ENCODE results near the gene SEC24D. TPM values are rescaled to one million over a fixed set of nuclear protein-coding genes. Genes with fewer than 3 reads are reported as not detected.
A peak's percentile ranks its signal among the peaks of the same experiment; 100 is the strongest.

SEC24D gene
- total RNA-seq, 4 donors from 2014 or later = 9.7 to 37.9 (median 17.0) TPM

DNA sequence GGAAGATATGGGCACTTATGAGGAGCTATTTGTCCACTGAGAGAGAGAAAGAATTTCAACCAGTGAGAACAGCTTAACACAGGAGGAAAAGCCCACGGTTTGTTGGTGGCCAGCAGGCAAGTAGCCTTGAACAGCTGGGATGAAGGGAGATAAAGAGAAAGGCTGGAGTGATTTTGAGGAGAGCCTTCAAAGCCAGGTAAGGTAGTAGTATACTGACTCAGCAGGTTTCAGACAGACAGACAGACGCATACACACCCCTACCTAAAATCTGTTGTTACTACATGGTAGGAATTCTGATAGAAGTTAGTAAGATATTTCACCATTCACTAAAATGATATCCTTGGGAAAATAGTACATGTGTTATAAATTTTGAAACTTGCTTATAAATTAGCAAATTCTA lies 60.5 kb downstream of the SEC24D start:
- Histone ChIP-seq H3K27ac (peak overlapping the region in 1 of 4 donors; percentile 11), H3K27me3 (no peaks in the 10 kb centered on the region), H3K9me3 (no peaks in the 10 kb centered on the region), H3K4me1 (peaks cover 0 to 29% (median 9%) of the 10 kb centered on the region in 4 donors), H3K36me3 (no peaks in the 10 kb centered on the region), H3K4me3 (no peak overlapping the region)
- TF ChIP-seq, protein P1, sequence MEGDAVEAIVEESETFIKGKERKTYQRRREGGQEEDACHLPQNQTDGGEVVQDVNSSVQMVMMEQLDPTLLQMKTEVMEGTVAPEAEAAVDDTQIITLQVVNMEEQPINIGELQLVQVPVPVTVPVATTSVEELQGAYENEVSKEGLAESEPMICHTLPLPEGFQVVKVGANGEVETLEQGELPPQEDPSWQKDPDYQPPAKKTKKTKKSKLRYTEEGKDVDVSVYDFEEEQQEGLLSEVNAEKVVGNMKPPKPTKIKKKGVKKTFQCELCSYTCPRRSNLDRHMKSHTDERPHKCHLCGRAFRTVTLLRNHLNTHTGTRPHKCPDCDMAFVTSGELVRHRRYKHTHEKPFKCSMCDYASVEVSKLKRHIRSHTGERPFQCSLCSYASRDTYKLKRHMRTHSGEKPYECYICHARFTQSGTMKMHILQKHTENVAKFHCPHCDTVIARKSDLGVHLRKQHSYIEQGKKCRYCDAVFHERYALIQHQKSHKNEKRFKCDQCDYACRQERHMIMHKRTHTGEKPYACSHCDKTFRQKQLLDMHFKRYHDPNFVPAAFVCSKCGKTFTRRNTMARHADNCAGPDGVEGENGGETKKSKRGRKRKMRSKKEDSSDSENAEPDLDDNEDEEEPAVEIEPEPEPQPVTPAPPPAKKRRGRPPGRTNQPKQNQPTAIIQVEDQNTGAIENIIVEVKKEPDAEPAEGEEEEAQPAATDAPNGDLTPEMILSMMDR (IDR thresholded peaks at IDR 0.05) = no peak
- no peak for TF ChIP-seq POLR2AphosphoS5 (IDR thresholded peaks at IDR 0.05)
- no peak for TF ChIP-seq POLR2A (IDR thresholded peaks at IDR 0.05)
- TF ChIP-seq EP300 (IDR thresholded peaks at IDR 0.05; ENCODE audit: low read depth) = no peak
- DNase-seq = no peak
- WGBS, 2 donors (ENCODE audit: low coverage in 1 of 2) = 85% methylated on average over 2 of the region's 2 CpGs; no CpG with 5 or more reads in 1 of the 2 donors
- intact Hi-C loops (cut with DNase I; ENCODE audit: low total_unique reads) = no loop called here
- in situ Hi-C loops (cut with MboI; ENCODE audit: low pct_ligation_motif_present in 1 of 4, low pct_unique_long_range_greater_than_20kb in 1 of 4, low sequenced_read_pairs in 3 of 4) = loop anchor here in 1 of 4 donors (10.0 kb wide), 1 partner anchor 119 kb away; no protein-coding TSS in a partner anchor

DNA sequence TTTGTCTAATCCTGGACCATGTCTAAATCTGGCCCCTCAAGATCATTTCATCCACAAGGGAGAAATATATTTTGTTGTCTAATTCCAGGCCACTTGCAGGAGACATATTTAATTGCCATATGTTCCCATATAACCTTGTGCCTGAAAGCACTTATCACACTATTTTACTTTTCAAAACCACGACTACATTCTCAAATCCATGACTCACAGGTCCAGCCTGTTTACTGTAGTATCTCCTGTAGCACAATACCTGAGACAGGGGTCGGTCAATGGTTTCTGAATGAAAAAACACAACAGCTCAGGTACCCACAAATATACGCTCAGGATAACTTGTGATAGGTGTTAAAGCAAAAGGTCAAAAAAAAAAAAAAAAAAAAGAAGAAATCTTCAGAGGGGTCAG lies 60.9 kb downstream of the SEC24D start:
- H3K4me1 ChIP-seq = peaks cover 0 to 33% (median 9%) of the 10 kb centered on the region in 4 donors
- DNase-seq = no peak
- H3K36me3 ChIP-seq = no peaks in the 10 kb centered on the region
- no peak for TF ChIP-seq POLR2A (IDR thresholded peaks at IDR 0.05)
- TF ChIP-seq EP300 (IDR thresholded peaks at IDR 0.05; ENCODE audit: low read depth) = no peak
- TF ChIP-seq, protein P1 (IDR thresholded peaks at IDR 0.05) = no peak
- in situ Hi-C loops (cut with MboI; ENCODE audit: low pct_ligation_motif_present in 1 of 4, low pct_unique_long_range_greater_than_20kb in 1 of 4, low sequenced_read_pairs in 3 of 4) (loop anchor here in 2 of 4 donors (10.0 to 25.0 kb wide), 3 partner anchors 112 to 212 kb away; partner anchors contain the start of gene SYNPO2 (in 1 of the 2)), intact Hi-C loops (cut with DNase I; ENCODE audit: low total_unique reads) (no loop called here)
- WGBS, 2 donors (ENCODE audit: low coverage in 1 of 2) = 71 to 84% methylated on average over 2 to 3 of the region's 3 CpGs
- no peak overlapping the region for H3K4me3 ChIP-seq
- no peaks in the 10 kb centered on the region for H3K27me3 ChIP-seq
- no peaks in the 10 kb centered on the region for H3K9me3 ChIP-seq
- peak overlapping the region in 3 of 4 donors; percentile 3 to 26 (median 7) for H3K27ac ChIP-seq

DNA sequence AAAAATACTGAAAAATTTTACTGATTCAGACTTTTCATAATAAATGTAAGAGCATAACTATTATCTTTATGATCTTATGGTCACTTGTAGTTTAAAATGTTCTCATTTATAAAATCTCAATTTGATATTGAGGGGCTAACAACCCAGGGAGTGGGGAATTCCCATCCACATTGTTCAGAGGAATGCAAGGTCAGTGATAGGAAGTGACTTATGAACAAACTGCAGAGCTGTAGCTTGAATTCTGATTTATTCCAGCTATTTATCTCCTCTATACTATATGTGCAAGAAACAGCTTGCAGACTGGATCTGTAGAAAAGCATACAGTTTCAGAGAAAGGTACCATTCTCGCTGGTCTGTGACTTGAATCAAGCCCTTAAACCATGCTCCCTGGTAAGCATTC lies 61.6 kb downstream of the SEC24D start:
- in situ Hi-C loops (cut with MboI; ENCODE audit: low pct_ligation_motif_present in 1 of 4, low pct_unique_long_range_greater_than_20kb in 1 of 4, low sequenced_read_pairs in 3 of 4) = loop anchor here in 2 of 4 donors (10.0 to 25.0 kb wide), 3 partner anchors 113 to 213 kb away; partner anchors contain the start of gene SYNPO2 (in 1 of the 2)
- TF ChIP-seq POLR2A (IDR thresholded peaks at IDR 0.05) (no peak), EP300 (IDR thresholded peaks at IDR 0.05; ENCODE audit: low read depth) (no peak), POLR2AphosphoS5 (IDR thresholded peaks at IDR 0.05) (no peak)
- TF ChIP-seq, protein P1 (IDR thresholded peaks at IDR 0.05) = no peak
- no peak for DNase-seq
- no peaks in the 10 kb centered on the region for H3K27me3 ChIP-seq
- 79 to 100% methylated on average over 1 of the region's 1 CpG for WGBS, 2 donors (ENCODE audit: low coverage in 1 of 2)
- intact Hi-C loops (cut with DNase I; ENCODE audit: low total_unique reads) = no loop called here
- H3K4me1 ChIP-seq = peaks cover 0 to 39% (median 9%) of the 10 kb centered on the region in 4 donors
- H3K36me3 ChIP-seq = no peaks in the 10 kb centered on the region
- H3K4me3 ChIP-seq = no peak overlapping the region
- no peaks in the 10 kb centered on the region for H3K9me3 ChIP-seq
- peak overlapping the region in 3 of 4 donors; percentile 7 to 48 (median 26) for H3K27ac ChIP-seq

DNA sequence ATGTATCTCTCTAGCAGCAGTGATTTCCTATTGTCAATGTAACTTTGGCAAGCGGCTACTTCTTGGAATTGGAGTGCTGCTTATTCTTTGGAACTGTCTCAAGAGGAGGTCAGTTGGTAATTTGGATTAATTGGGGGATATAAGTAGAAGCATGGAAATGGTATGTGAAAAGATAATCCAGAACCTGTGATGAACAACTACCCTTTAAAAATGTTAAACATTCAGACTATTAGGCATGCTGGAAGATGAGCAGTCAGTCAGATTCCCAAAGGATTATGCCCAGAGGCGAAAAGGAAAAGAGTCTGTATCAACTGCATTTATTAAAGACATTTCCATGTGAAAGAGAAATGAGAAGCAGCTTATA lies 62.5 kb downstream of the SEC24D start:
- H3K9me3 ChIP-seq = no peaks in the 10 kb centered on the region
- TF ChIP-seq POLR2AphosphoS5 (IDR thresholded peaks at IDR 0.05) (no peak), EP300 (IDR thresholded peaks at IDR 0.05; ENCODE audit: low read depth) (no peak), POLR2A (IDR thresholded peaks at IDR 0.05) (no peak)
- TF ChIP-seq, protein P1 (IDR thresholded peaks at IDR 0.05) = no peak
- in situ Hi-C loops (cut with MboI; ENCODE audit: low pct_ligation_motif_present in 1 of 4, low pct_unique_long_range_greater_than_20kb in 1 of 4, low sequenced_read_pairs in 3 of 4) = loop anchor here in 2 of 4 donors (10.0 to 25.0 kb wide), 3 partner anchors 114 to 214 kb away; partner anchors contain the start of gene SYNPO2 (in 1 of the 2)
- H3K27ac ChIP-seq = peak overlapping the region; percentile 48 to 81 (median 78)
- 69 to 83% methylated on average over 1 to 2 of the region's 2 CpGs for WGBS, 2 donors (ENCODE audit: low coverage in 1 of 2)
- peaks cover 0 to 46% (median 9%) of the 10 kb centered on the region in 4 donors for H3K4me1 ChIP-seq
- no peaks in the 10 kb centered on the region for H3K27me3 ChIP-seq
- H3K36me3 ChIP-seq = no peaks in the 10 kb centered on the region
- DNase-seq = no peak
- intact Hi-C loops (cut with DNase I; ENCODE audit: low total_unique reads) = no loop called here
- H3K4me3 ChIP-seq = no peak overlapping the region

Data from transverse colon (tissue), 4 donors.